GM18873 (cell line): ENCODE measurements around the gene HSPA4.

Source experiments
- ATAC-seq: cut with Tn5 transposase; IDR thresholded peaks from one replicate; pipeline ENCODE4 v1.9.1; 2021; ENCODE audit warnings: mild to moderate bottlenecking, moderate library complexity, moderate number of reproducible peaks; ENCODE audit not compliant: unreplicated experiment, low FRiP score

Gene HSPA4

GRCh38 chr5:133149345-133149744 is 97.5 kb downstream of the HSPA4 start:
- no peak for ATAC-seq

- ATAC-seq = no peak
Observed at GRCh38 chr5:133150909-133151544, 99.2 kb downstream of the HSPA4 start.

- ATAC-seq = no peak
Observed at GRCh38 chr5:133154274-133155075, 102.7 kb downstream of the HSPA4 start.

GRCh38 chr5:133155326-133155969 is 103.6 kb downstream of the HSPA4 start:
- ATAC-seq = no peak
